ELR (cell line): Measurements from ENCODE around the gene PLA2G12B.
A peak's percentile ranks its signal among the peaks of the same experiment; 100 is the strongest.

ENCODE experiments used
- DNase-seq: peaks from one replicate; pipeline ENCODE4 v3.0.0-alpha.2; 2015; ENCODE audit warnings: low read depth

Gene PLA2G12B

DNA sequence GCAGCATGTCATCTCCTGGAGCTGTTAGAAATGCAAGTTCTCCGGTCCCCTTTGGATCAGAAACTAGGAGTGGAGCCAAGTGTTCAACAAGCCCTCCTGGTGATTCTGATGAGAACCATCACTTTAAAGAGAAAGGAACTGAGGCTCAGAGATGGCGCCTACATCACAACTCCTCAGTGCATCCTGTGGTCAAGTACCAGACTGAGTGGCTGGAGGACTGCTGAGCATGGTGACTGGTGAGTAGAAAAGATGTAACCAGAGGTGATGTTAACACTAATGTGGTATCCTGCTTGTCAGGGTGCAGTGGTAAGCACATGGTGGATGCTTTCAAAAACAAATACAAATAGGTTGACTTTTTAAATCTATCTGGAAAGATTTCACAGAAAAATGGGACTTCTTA is 64.5 kb downstream of the PLA2G12B start:
- DNase-seq, result no peak

DNA sequence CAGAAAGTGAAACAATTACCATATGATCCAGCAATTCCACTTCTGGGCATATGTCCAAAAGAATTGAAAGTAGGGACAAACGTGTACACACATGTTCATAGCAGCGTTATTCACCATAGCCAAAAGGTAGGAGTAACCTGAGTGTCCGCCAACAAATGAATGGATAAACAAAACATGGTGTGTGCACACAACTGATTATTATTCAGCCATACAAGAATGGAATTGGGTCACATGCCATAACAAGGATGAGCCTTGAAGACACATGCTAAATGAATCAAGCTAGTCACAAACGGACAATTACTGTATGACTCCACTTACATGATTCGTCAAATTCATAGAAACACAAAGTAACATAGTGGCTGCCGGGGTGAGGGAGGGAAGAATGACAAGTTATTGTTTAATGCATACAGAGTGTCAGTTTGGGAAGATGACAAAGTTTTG is 65.2 kb downstream of the PLA2G12B start:
- no peak for DNase-seq

DNA sequence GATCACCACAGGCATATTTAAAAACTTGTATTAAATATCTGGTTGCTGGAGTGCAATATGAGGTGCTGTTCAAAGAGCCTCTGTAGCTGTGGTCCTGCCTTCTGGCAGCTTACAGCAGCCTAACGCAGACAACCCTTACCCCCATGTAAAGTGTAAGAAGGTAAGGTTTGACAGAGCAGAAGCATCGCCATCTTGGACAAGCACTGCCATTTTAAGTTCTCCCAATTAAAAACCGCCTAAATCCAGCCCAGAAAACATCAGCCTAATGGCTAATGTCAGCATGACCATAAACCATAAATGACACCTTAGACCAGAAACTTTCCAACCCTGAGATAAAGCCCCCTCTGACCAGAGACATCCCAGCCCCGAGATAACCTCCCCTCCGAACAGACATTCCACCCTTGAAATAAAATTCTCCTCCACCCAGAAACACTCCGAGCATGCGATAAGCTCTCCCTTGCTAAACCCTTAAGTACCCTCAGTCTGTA is 66.4 kb downstream of the PLA2G12B start:
- no peak for DNase-seq

DNA sequence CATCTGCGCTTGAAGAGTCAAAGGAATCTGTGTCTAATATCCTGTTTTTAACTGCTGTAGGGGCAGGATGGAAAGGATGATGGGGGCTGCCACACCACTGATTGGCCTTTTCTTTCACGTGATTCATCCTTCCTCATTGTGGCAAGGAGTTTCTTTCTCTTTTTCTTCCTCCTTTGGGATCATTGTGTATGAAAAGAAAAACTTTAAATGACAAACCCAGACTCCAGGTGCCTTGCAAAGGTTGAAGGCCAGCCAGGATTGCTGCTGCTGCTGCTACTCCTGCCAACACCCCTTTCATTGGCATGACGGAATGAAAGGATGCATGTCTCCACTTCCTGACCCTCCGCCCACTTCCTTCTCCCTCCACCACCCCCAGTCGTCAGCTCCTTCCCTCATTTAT is 67.6 kb downstream of the PLA2G12B start:
- DNase-seq, result peak; percentile 25

DNA sequence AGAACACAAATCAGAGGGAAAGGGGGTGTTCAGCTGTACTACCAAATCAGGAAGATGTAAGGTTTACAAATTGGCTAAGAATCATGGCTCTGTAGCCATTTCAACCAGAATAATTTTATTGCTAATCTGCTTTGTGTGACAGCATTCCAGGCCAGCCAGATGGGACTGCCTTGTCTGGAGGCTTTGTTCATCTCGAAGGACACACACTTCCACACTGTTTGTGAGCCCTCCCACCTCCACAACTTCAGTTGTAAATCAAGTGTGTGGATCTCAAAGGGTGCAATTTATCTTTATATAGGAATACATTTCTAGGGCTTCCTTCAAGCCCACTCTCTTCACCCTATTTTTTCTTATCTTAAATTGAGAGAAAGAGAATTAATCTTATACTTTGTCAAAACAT is 68.0 kb downstream of the PLA2G12B start:
- DNase-seq, result no peak

DNA sequence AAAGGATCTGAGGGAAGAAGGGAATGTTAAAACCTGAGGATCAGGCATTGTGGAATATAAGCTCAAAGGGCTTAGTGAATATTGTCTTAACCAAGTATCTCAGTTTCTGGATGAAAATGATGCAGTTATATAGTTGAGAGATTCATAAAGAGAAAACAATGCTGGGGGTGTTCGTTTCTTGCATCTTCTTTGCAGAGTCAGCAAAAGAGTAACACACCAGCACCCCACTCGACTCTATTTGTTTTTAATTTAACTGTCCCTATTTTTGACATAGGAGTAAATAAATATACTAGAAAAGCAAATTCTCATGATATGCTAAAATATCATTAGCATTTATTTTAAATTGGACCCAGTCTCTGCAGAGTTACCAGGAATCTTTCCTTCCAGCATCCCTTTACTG is 68.7 kb downstream of the PLA2G12B start:
- no peak for DNase-seq
